Heart left ventricle (tissue), 16 donors: ENCODE data around the gene KLF15. TPM values are rescaled to one million over a fixed set of nuclear protein-coding genes. Genes with fewer than 3 reads are reported as not detected.

ENCODE experiments used
- ATAC-seq, 4 donors: fragments of 200-7000 bp; cut with Tn5 transposase; one replicate each; pipeline ENCODE4 v1.9.1; 2020 to 2022; ENCODE audit warnings: moderate library complexity in 4 of 4, mild to moderate bottlenecking in 3 of 4, moderate number of reproducible peaks in 1 of 4
- DNase-seq, 5 donors: peaks; one replicate each; pipeline ENCODE4 v3.0.0-alpha.2; 2020
- H3K27ac ChIP-seq, 12 donors: fragments of 200-600 bp; sonication (generic) in 4 of 12; one replicate each; pipeline versions ENCODE4 v1.5.0 to v1.8.0; 2016 to 2022; ENCODE audit warnings: mild to moderate bottlenecking in 2 of 12
- H3K27me3 ChIP-seq, 9 donors: fragments of 200-600 bp; sonication (generic) in 2 of 9; one replicate each; pipeline versions ENCODE4 v1.5.1 to v1.8.0; 2016 to 2022; ENCODE audit warnings: mild to moderate bottlenecking in 3 of 9
- H3K36me3 ChIP-seq, 9 donors: fragments of 200-600 bp; sonication (generic) in 2 of 9; one replicate each; pipeline versions ENCODE4 v1.5.0 to v1.8.0; 2018 to 2022; ENCODE audit warnings: mild to moderate bottlenecking in 2 of 9
- H3K4me1 ChIP-seq, 12 donors: fragments of 200-600 bp; sonication (generic) in 4 of 12; one replicate each; pipeline versions ENCODE4 v1.5.0 to v1.8.0; 2016 to 2022; ENCODE audit warnings: mild to moderate bottlenecking in 3 of 12
- H3K4me3 ChIP-seq, 12 donors: fragments of 200-600 bp; sonication (generic) in 4 of 12; one replicate each; pipeline versions ENCODE4 v1.5.0 to v1.8.0; 2017 to 2022; ENCODE audit warnings: mild to moderate bottlenecking in 9 of 12, moderate library complexity in 4 of 12
- H3K9me3 ChIP-seq, 12 donors: fragments of 200-600 bp; sonication (generic) in 4 of 12; one replicate each; pipeline versions ENCODE4 v1.5.0 to v1.8.0; 2016 to 2022; ENCODE audit warnings: mild to moderate bottlenecking in 1 of 12
- POLR2A ChIP-seq, 2 donors: fragments of 450-650 bp; IDR thresholded peaks; one replicate each; pipeline ENCODE4 v1.6.1; 2017; ENCODE audit warnings: antibody characterized with exemption in 2 of 2, mild to moderate bottlenecking in 2 of 2, moderate library complexity in 2 of 2
- WGBS, 4 donors: extraction: QIAGEN DNeasy Blood & Tissue Kit in 2 of 4; methylation state at CpG; one replicate each; pipeline versions ENCODE4 v1.1.5 to v1.1.7; 2013 to 2018; 5-methylcytosine and 5-hydroxymethylcytosine counted together
- intact Hi-C, 10 donors: fragments of 100-400 bp; cut with DNase I; formaldehyde crosslinking; loops; one replicate each; pipeline versions ENCODE4 v1.11.1 to v1.14.2; 2022
- polyA plus RNA-seq, 2 donors: library from polyadenylated mRNA; stranded (reverse); fragments of 200-250 nt; gene quantifications; one replicate each; pipeline ENCODE4 v1.2.3, GENCODE V29; 2013
- total RNA-seq, 9 donors: library from RNA; depleted of rRNA in 2 of 9; stranded (reverse); fragments of >200 nt in 2 of 9; fragmentation: NEBNext Ultra II Directional in 3 of 9; extraction: Animal tissue kit (Norgen Biotek cat#: 25700) in 3 of 9; gene quantifications; one replicate each; pipeline versions ENCODE4 v1.1.0 to v1.2.4, GENCODE V29; 2016 to 2023
- TF ChIP-seq, protein P1 (sequence below), 12 donors: fragments of 200-600 bp; sonication (generic) in 4 of 12; IDR thresholded peaks; one replicate each; pipeline versions ENCODE4 v1.5.0 to v1.8.0; 2018 to 2022; ENCODE audit warnings: antibody characterized with exemption in 12 of 12, mild to moderate bottlenecking in 5 of 12
- donor health status: ischemic (EF 13 %, LVEDD 7.1; RV severe dilation, severe dysfunction).
- donor health status: healthy with polysubstance abuse.
- donor health status: DM: no; HTN: yes; CAD: no.
- donor health status: DM: no; HTN: no; CAD: no.
- donor health status: ischemic (EF 25% LVEDD 6.9; RV normal size, moderate dysfunction).
- donor health status: ischemic (EF 25% LVEDD 5.7; RV mildly dilated, moderate dysfunction).
- donor health status: healthy.
- donor health status: DM: yes; HTN: yes; CAD: no.
- donor health status: ischemic (EF 35%, LVEDD 5.7; RV mildly dilated, moderate dysfunction).
- donor health status: nonischemic (EF 11% LVEDD 7.7; RV severe dilation, severe dysfunction).
- donor health status: DM: yes; HTN: yes; CAD: no.
- donor health status: PGD.
- donor health status: ischemic (EF 29% LVEDD 5.4; RV normal size, mild dysfunction).
- donor health status: nonischemic (EF 23%, LVEDD 6.1; RV moderate dilation, normal function).

The KLF15 gene
- total and polyA plus RNA-seq, 11 donors: 10.5 to 85.8 (median 35.9) TPM

DNA sequence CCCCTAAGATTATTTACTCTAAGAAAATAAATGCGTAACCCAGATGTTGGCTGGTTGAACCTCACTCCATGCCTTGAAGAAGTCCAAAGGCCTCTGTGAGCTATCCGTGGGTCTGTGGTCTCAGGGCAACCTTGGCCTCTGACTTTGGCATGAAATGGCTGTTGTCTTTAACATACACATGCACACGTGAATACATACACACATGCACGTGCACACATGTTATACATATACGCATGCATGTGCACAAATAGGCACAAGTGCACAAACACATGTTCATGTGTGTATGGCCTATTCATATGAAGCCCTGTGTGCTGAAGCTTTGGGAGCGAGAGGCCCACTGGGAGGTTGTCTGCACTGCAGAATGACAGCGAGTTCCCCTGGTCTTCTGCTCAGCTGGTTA, 50.8 kb downstream of the KLF15 start:
- intact Hi-C loops: no loop called here
- Histone ChIP-seq H3K27ac (no peak overlapping the region), H3K27me3 (no peaks in the 10 kb centered on the region), H3K9me3 (peaks cover 0 to 26% (median 5%) of the 10 kb centered on the region in 12 donors), H3K4me3 (no peak overlapping the region), H3K36me3 (no peaks in the 10 kb centered on the region), H3K4me1 (peaks cover 0 to 3% (median 0%) of the 10 kb centered on the region in 12 donors)
- DNase-seq (no peak), ATAC-seq (no peak)
- 81 to 90% (median 85%) methylated on average over 7 of the region's 7 CpGs for WGBS, 4 donors
- TF ChIP-seq, protein P1, sequence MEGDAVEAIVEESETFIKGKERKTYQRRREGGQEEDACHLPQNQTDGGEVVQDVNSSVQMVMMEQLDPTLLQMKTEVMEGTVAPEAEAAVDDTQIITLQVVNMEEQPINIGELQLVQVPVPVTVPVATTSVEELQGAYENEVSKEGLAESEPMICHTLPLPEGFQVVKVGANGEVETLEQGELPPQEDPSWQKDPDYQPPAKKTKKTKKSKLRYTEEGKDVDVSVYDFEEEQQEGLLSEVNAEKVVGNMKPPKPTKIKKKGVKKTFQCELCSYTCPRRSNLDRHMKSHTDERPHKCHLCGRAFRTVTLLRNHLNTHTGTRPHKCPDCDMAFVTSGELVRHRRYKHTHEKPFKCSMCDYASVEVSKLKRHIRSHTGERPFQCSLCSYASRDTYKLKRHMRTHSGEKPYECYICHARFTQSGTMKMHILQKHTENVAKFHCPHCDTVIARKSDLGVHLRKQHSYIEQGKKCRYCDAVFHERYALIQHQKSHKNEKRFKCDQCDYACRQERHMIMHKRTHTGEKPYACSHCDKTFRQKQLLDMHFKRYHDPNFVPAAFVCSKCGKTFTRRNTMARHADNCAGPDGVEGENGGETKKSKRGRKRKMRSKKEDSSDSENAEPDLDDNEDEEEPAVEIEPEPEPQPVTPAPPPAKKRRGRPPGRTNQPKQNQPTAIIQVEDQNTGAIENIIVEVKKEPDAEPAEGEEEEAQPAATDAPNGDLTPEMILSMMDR (IDR thresholded peaks at IDR 0.05): no peak
- no peak for TF ChIP-seq POLR2A (IDR thresholded peaks at IDR 0.05)

DNA sequence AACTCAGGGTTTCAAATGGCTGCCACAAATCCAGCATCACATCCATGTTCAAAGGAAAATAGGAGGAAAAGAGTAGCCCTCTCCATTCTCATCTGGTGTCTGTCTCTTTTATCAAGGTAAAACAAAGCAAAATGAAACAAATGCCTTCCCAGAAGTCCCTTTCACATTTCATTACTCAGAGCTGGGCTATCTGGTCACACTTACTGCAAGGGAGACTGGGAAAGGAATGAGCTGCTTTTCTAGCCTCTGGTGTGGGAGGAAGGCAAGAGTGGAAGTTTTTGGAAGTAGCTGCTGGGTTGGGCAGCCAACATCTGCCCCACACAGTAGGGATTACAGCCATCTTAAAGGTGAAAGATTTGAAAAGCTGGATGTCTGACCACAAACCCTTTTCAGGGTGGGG, 51.8 kb downstream of the KLF15 start:
- peaks cover 0 to 26% (median 5%) of the 10 kb centered on the region in 12 donors for H3K9me3 ChIP-seq
- no peak for TF ChIP-seq POLR2A (IDR thresholded peaks at IDR 0.05)
- TF ChIP-seq, protein P1 (IDR thresholded peaks at IDR 0.05): no peak
- DNase-seq (no peak), ATAC-seq (no peak)
- intact Hi-C loops: no loop called here
- no peaks in the 10 kb centered on the region for H3K36me3 ChIP-seq
- H3K4me1 ChIP-seq: peaks cover 0 to 12% (median 0%) of the 10 kb centered on the region in 12 donors
- H3K27me3 ChIP-seq: no peaks in the 10 kb centered on the region
- no peak overlapping the region for H3K4me3 ChIP-seq
- H3K27ac ChIP-seq: no peak overlapping the region

DNA sequence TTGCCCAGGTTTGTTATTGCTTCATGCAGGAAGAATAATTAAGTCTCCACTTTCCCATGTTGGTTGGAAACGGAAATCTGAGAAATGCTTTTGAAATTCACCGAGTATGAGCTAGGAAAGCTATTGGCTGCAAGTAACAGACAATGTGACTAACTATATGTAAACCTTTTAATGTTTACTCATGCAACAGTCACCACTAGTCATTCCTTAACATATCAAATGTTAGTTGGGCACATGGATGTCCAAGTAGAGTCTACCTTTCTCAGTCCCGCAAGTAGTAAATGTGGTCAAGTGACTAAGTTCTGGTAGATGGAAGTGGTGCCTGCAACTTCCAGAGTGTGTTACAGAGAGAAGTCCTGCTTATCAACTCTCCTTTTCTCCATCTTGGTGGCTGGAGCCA, 52.5 kb downstream of the KLF15 start:
- Histone ChIP-seq H3K4me3 (no peak overlapping the region), H3K4me1 (peaks cover 0 to 13% (median 0%) of the 10 kb centered on the region in 12 donors), H3K36me3 (no peaks in the 10 kb centered on the region), H3K27ac (no peak overlapping the region), H3K27me3 (no peaks in the 10 kb centered on the region), H3K9me3 (peaks cover 0 to 23% (median 5%) of the 10 kb centered on the region in 12 donors)
- DNase-seq (no peak), ATAC-seq (no peak)
- WGBS, 4 donors: 58 to 64% (median 61%) methylated on average over 3 of the region's 3 CpGs
- TF ChIP-seq, protein P1 (IDR thresholded peaks at IDR 0.05): no peak
- no peak for TF ChIP-seq POLR2A (IDR thresholded peaks at IDR 0.05)
- intact Hi-C loops: loop anchor here in 2 of 10 donors (5.0 kb wide), 2 partner anchors 38 to 48 kb away; no protein-coding TSS in a partner anchor

DNA sequence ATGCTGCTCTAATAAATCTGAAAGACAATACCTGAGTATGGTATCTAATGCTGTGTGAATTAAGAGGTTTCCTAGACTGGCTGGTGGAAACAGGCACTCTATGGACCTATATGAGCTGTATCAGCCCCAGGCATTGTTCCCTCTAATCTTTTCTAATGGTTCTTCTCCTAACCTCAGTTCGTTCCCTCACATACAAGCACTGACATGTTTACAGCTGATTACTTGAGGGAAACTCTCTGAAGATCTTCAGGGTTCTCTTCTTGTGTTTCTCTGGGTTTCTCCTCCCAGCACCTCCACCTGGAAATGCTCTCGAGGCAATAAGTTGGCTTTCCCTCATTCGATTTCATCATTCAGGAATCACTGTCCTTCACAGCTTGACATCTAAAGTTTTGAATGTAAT, 52.9 kb downstream of the KLF15 start:
- no peak for TF ChIP-seq POLR2A (IDR thresholded peaks at IDR 0.05)
- TF ChIP-seq, protein P1 (IDR thresholded peaks at IDR 0.05): no peak
- DNase-seq: no peak

More for the DNA sequence above, 52.9 kb downstream of the KLF15 start:
- Histone ChIP-seq H3K27ac (no peak overlapping the region), H3K9me3 (peaks cover 0 to 23% (median 5%) of the 10 kb centered on the region in 12 donors), H3K36me3 (no peaks in the 10 kb centered on the region), H3K4me3 (no peak overlapping the region), H3K27me3 (no peaks in the 10 kb centered on the region), H3K4me1 (peaks cover 0 to 13% (median 0%) of the 10 kb centered on the region in 12 donors)
- no peak for ATAC-seq
- 86 to 93% (median 91%) methylated on average over 3 of the region's 3 CpGs for WGBS, 4 donors
- intact Hi-C loops: loop anchor here in 2 of 10 donors (5.0 kb wide), 2 partner anchors 38 to 48 kb away; no protein-coding TSS in a partner anchor
